ENCODE data around the gene GPC1.

The GPC1 gene

GRCh38 chr2:240411261-240412160 is 24.0 kb upstream of the GPC1 start:
- DNase-seq (ENCODE audit: insufficient read length, low spot score) (no peak), FAIRE-seq (no peak)

DNA sequence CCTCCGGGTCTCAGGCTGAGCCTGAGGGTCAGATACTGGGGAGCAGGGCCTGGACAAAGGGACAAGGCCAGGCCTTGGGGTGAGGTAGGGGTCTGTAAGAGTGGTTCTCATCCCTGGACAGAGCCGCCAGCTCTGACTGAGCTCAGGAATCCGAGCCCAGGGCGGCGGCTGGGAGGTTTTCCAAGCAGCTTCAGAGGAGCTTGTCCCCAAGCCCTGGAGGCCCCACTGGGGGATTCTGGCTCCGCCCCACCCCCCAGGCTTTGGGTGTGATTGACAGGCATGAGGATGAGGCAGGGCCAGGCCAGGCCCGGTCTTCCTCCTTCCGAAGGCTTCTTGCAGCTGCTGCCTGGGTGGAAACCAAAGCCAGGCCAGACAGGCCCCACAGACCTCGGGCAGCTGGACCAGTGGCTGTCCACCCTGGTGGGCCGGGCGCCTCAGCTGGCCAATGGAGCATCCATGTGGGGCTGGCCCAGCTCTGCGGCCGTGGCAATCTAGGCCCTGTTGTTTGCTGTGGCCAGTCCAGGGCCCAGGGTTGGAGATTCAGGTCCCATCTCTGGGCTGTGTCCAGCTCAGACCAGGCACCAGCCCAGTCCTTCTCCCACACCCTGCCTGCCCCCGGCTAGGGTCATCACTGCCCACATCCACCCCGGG is 23.1 kb upstream of the GPC1 start:
- DNase-seq (ENCODE audit: insufficient read length, low spot score) (no peak), FAIRE-seq (no peak)

DNA sequence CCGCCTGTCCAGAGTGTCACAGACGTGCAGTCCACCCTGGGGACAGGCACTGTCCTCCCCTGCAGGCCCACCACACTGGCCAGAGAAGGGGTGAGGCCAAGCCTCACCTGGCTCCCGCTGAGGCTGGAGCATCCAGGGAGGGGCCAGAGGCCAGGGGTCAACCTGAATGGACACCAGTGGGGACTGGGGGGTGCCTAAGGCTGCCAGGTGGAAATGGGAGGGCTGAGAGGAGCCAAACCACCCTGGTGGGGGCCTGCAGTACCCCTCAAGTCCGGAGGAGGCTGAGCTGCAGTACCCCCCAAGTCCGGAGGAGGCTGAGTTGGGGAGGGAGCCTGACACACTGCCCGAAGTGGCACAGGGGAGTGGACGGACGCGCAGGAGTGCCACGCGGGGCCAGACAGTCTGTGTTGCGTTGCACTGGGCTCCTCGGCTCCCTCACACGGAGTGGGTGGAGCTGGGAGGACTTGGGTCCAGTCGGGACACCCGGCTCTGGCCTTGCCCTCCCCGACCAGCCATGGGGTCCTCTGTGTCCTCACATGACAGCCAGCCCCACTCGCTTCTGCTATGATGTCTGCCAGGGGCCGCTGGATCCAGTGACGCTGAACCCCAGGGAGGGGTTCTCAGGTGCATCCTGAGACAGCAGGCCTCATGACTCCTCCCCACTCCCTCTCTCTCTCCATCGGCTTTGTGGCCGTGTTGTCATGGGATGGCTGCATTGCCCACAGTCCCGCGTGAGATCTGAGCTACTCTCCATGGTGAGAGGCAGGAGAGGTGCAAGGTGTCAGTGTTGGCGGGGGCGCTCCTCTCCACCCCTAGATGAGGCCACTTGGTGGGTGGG is 22.3 kb upstream of the GPC1 start:
- DNase-seq (ENCODE audit: insufficient read length, low spot score) (no peak), FAIRE-seq (no peak)

GRCh38 chr2:240413813-240414429 is 21.5 kb upstream of the GPC1 start:
- FAIRE-seq (no peak), DNase-seq (ENCODE audit: insufficient read length, low spot score) (no peak)

- no peak for FAIRE-seq
These were observed 18.6 kb upstream of the GPC1 start for GRCh38 chr2:240416821-240417220.

DNA sequence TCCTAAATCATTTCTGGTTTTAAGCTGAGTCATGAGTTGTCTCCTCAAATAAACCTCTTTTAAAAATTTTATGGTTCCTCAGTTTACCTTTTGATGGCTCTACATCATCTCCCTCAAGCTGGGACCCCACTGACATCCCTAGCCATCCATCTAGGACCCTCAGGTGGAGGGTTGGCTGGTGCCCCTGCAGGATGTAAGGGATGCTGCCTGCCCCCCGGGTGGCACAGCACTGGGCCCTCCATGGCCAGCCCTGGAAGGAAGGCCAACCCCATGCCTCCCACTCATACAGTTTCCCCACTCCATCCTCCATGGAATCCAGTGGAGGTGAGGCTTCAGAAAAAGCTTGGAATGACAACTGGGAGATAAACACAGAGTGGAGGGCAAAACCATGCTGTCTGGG is 17.2 kb upstream of the GPC1 start:
- no peak for FAIRE-seq

More at GRCh38 chr2:240416821-240417220, 18.6 kb upstream of the GPC1 start:
- no peak for DNase-seq (ENCODE audit: insufficient read length, low spot score)

DNA sequence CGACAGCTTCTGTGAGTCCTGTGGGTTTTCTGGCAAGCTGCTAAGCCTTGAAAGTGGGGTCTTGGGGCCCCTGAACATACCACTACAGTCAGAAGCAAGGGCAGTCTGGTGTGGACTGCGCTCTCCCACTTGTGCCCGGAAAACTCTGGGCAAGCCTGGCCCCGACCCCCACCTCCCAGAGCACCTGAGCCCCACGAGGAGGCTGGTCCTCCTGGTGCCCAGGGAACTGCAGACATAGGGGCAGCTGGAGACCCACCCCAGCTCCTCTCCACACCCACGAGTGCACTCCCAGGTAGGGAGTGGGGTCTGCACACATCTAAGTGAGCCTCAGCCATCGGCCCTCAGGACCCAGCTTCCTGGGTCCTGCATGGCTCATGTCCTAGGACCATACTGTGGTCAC is 16.2 kb upstream of the GPC1 start:
- FAIRE-seq (no peak), DNase-seq (ENCODE audit: insufficient read length, low spot score) (no peak)

More for the DNA sequence above, 17.2 kb upstream of the GPC1 start:
- DNase-seq (ENCODE audit: insufficient read length, low spot score), result no peak

GRCh38 chr2:240419723-240420122 is 15.7 kb upstream of the GPC1 start:
- no peak for DNase-seq (ENCODE audit: insufficient read length, low spot score)
- no peak for FAIRE-seq

- FAIRE-seq, result no peak
- DNase-seq (ENCODE audit: insufficient read length, low spot score), result no peak
These were observed 15.0 kb upstream of the GPC1 start for GRCh38 chr2:240420206-240421104.

GRCh38 chr2:240421381-240421780 is 14.1 kb upstream of the GPC1 start:
- FAIRE-seq (no peak), DNase-seq (ENCODE audit: insufficient read length, low spot score) (no peak)

DNA sequence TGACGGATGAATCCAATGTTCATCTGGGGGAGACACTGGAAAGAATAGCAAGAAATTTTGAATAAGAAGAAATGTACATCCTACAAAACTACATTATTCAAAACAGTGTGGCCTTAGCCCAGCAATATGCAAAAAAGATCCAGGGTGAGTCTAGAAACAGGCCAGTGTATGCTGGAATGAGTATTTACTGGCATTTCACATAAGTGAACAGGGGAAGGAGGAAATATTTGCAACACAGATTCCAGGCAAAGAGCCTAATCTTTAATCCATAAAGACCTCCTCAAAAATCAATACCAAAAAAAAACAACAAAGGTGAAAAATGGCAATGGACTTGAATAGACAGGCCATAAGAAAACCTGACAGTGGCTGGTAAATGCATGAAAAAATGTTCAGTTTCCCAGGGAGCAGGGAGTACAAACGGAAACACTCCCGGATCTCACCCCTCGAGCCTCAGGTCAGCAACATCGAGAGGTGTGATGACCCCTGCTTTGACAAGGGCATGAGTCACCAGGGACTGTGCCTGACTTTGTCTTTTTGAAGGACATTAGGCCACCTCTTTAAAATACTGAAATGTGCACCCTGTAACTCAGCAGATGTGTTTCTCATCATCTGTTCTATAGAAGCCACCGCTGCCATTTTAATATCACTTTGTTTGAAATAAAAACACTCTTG is 12.7 kb upstream of the GPC1 start:
- FAIRE-seq, result no peak

DNA sequence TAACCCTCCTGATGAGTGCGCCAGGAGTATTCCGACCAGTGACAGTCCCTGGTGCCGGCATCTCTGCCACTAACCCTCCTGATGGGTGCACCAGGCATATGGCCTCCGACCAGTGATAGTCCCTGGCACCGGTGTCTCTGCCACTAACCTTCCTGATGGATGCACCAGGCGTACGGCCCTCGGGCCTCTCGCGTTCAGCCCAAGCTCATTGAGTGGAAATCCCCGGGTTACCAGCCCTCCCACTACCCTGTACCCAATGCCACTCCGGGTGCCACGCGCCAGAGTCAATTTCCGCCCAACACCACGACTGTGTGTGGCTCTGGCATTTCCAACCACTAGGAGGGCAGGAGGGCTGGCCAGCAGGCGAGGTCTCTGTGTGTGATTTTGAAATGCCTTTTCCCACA is 11.7 kb upstream of the GPC1 start:
- DNase-seq (ENCODE audit: insufficient read length, low spot score) (no peak), FAIRE-seq (no peak)

More for the DNA sequence above, 12.7 kb upstream of the GPC1 start:
- no peak for DNase-seq (ENCODE audit: insufficient read length, low spot score)

DNA sequence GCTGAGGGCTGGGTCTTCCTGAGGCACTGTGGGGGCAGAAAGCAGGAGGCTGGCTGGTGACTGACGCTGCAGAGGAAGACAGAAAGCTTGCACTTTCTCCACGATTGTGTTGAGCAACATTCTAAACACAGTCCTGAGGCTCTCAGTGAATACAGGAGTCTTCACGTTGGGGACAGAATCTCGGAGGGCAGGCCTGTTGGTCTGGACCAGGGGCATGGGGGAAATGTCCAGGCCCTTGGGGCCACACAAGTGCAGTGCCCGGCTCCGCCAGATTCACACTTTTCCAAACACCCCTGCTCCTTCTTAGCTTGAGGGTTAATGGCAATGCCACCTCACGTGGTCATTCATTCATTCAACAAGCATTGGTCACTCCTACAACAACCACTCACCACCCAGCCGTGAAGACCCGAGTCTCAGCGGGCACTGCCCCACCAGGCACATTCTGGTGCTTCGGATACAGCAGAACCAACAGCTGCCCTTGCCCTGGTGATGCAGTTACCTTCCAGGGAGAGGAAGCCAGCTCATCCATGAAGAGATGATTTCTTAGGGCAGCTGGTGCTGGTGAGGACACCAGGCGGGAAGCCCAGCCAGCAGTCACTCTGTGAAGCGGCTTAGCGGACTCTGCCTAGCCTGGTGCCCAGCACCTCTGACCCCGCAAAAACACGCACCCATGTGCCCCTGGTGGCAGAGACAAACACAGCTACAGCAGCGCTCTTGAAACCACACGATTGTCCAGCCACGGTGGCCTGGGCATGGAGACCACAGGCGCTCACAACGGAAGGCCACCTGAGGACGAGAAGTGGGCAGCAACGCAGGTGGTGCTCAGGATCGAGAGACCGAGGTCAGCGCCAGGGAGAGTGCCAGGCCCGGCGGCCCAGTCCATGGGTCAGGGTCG is 10.9 kb upstream of the GPC1 start:
- DNase-seq (ENCODE audit: insufficient read length, low spot score), result no peak
- no peak for FAIRE-seq

DNA sequence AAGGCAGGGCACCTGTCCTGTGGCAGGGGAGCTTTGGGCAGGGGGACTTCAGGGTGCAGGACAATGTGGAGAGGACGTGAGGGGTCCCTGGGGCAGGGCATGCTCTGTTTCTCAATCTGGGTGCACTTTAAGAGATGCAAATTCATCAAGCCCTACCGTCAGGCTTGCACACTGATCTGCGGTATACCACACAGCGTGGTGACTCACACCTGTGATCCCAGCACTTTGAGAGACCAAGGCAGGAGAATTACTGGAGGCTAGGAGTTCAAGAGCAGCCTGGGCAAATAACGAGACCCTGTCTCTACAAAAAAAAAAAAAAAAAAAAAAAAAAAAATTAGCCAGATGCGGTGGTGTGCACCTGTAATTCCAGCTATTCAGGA is 10.2 kb upstream of the GPC1 start:
- DNase-seq (ENCODE audit: insufficient read length, low spot score), result no peak
- FAIRE-seq, result no peak

DNA sequence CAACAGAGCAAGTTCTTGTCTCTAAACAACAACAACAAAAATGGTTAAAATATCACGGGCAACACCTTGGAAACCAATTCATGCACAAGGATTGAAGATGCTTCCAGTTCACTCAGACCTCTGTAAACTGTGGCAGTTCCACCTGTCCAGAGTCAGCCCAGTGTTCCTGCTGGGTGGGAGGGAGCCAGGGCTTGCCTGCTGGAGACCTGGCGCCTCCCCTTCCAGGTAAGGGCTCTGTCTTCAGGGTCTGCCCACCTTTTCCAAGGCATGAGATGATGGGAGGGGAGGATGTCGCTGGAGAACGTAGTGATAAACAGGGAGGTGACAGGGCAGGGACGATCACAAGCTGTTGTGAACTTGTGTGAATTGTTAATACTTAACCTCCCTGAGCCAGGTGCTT is 9.8 kb upstream of the GPC1 start:
- FAIRE-seq (no peak), DNase-seq (ENCODE audit: insufficient read length, low spot score) (no peak)

- DNase-seq (ENCODE audit: insufficient read length, low spot score), result no peak
- no peak for FAIRE-seq
These were observed 8.4 kb upstream of the GPC1 start for GRCh38 chr2:240426845-240427721.

- DNase-seq (ENCODE audit: insufficient read length, low spot score) (no peak), FAIRE-seq (no peak)
These were observed 7.7 kb upstream of the GPC1 start for GRCh38 chr2:240427729-240428128.
